Keratinocyte (primary cell): ENCODE results near the gene SETD7. TPM values are rescaled to one million over a fixed set of nuclear protein-coding genes. Genes with fewer than 3 reads are reported as not detected.

Experiments used
- DNase-seq: peaks from one replicate; pipeline ENCODE4 v3.0.0-alpha.2; 2011; ENCODE audit warnings: low read depth, missing footprints, low spot score
- FAIRE-seq: peaks from 2 replicates; lab custom pipeline; 2011; peaks lifted over from hg19 to GRCh38; lab: Jason Lieb, UNC
- H2AFZ ChIP-seq: 2 replicates; pipeline ENCODE4 v1.6.0; 2012; ENCODE audit warnings: low read length, control low read depth, inconsistent platforms; ENCODE audit not compliant: control insufficient read depth
- H3K27ac ChIP-seq: 2 replicates; pipeline ENCODE4 v1.5.1; 2011; ENCODE audit warnings: low read length; ENCODE audit not compliant: control insufficient read depth, insufficient read depth
- H3K27me3 ChIP-seq: 3 replicates; pipeline ENCODE4 v1.6.0; 2011; ENCODE audit warnings: low read length; ENCODE audit not compliant: control insufficient read depth, insufficient read depth; ENCODE audit errors: extremely low read depth
- H3K36me3 ChIP-seq, 2 experiments: 2 replicates in 1 of 2; 3 replicates in 1 of 2; pipeline ENCODE4 v1.5.1; 2011; ENCODE audit warnings: low read length in 2 of 2, mild to moderate bottlenecking in 1 of 2; ENCODE audit not compliant: control insufficient read depth in 2 of 2, insufficient read depth in 2 of 2; ENCODE audit errors: extremely low read depth in 1 of 2
- H3K4me1 ChIP-seq: 3 replicates; pipeline ENCODE4 v1.5.1; 2011; ENCODE audit warnings: low read length; ENCODE audit not compliant: control insufficient read depth, insufficient read depth; ENCODE audit errors: extremely low read depth
- H3K4me2 ChIP-seq: 3 replicates; pipeline ENCODE4 v1.6.0; 2011; ENCODE audit warnings: low read depth, low read length; ENCODE audit not compliant: control insufficient read depth, insufficient read depth; ENCODE audit errors: extremely low read depth
- H3K4me3 ChIP-seq, 3 experiments: fragments of 200-600 bp in 1 of 3; sonication (generic) in 1 of 3; 2 replicates in 2 of 3; 3 replicates in 1 of 3; pipeline ENCODE4 v1.5.1; 2011 to 2016; ENCODE audit warnings: low read length in 3 of 3, mild to moderate bottlenecking in 3 of 3, control low read depth in 2 of 3, inconsistent platforms in 1 of 3, low read depth in 1 of 3, mixed read lengths in 1 of 3, mixed run types in 1 of 3, moderate library complexity in 1 of 3; ENCODE audit not compliant: control insufficient read depth in 2 of 3, insufficient read depth in 2 of 3; ENCODE audit errors: extremely low read depth in 1 of 3
- H3K79me2 ChIP-seq: 2 replicates; pipeline ENCODE4 v1.6.0; 2012; ENCODE audit warnings: low read length; ENCODE audit not compliant: control insufficient read depth, insufficient read depth
- H3K9ac ChIP-seq: 3 replicates; pipeline ENCODE4 v1.6.0; 2011; ENCODE audit warnings: low read length; ENCODE audit not compliant: control insufficient read depth, insufficient read depth; ENCODE audit errors: extremely low read depth
- H3K9me1 ChIP-seq: 3 replicates; pipeline ENCODE4 v1.6.0; 2011; ENCODE audit warnings: low read length; ENCODE audit not compliant: control insufficient read depth, insufficient read depth; ENCODE audit errors: extremely low read depth
- H3K9me3 ChIP-seq: 2 replicates; pipeline ENCODE4 v1.5.1; 2012; ENCODE audit warnings: low read depth, low read length; ENCODE audit not compliant: control insufficient read depth
- H4K20me1 ChIP-seq: 3 replicates; pipeline ENCODE4 v1.6.0; 2011; ENCODE audit warnings: low read length; ENCODE audit not compliant: control insufficient read depth, insufficient read depth; ENCODE audit errors: extremely low read depth
- CTCF ChIP-seq, 3 experiments: IDR thresholded peaks in 1 of 3; conservative IDR thresholded peaks in 1 of 3; optimal IDR thresholded peaks in 1 of 3; 2 replicates in 2 of 3; 3 replicates in 1 of 3; pipeline versions ENCODE3 to v1.5.1; 2011; ENCODE audit warnings: low read length in 3 of 3, mild to moderate bottlenecking in 3 of 3, moderate library complexity in 2 of 3, control low read depth in 1 of 3, inconsistent platforms in 1 of 3; ENCODE audit not compliant: insufficient read depth in 2 of 3; ENCODE audit errors: extremely low read depth in 1 of 3
- EZH2 ChIP-seq: IDR thresholded peaks from one replicate; pipeline ENCODE4 v1.6.1; 2012; ENCODE audit warnings: inconsistent platforms, mild to moderate bottlenecking, low read length, moderate library complexity
- dilution Hi-C: fragments of 300-500 bp; cut with MboI; formaldehyde crosslinking; loops from one replicate; pipeline ENCODE4 v1.7.0; 2020; ENCODE audit warnings: low sequenced_read_pairs; ENCODE audit not compliant: extremely low pct_ligation_motif_present
- polyA plus RNA-seq, 5 experiments: library from polyadenylated mRNA; depleted of rRNA in 3 of 5; stranded (reverse) in 3 of 5; stranded (forward) in 1 of 5; unstranded in 1 of 5; fragments of >200 nt; gene quantifications; 1 replicate in 1 of 5; 2 replicates in 3 of 5; 3 replicates in 1 of 5; pipeline versions ENCODE4 v1.2.1 to v1.2.3, GENCODE V29; 2011 to 2012; ENCODE audit warnings: missing spikeins in 2 of 5, low read depth in 1 of 5, low replicate concordance in 1 of 5

SETD7 gene
- polyA plus RNA-seq, 1 donor (not counting 4 experiments of a cell fraction or from before 2014, with no cell fraction given) = 18.8 TPM

- DNase-seq (no peak), FAIRE-seq (no peak)
- Histone ChIP-seq H3K36me3 (no peaks in the 10 kb centered on the region), H3K4me3 (no peak overlapping the region), H3K79me2 (peaks cover 51% of the 10 kb centered on the region), H3K27me3 (no peaks in the 10 kb centered on the region), H3K9me3 (no peaks in the 10 kb centered on the region), H3K4me2 (no peak overlapping the region), H3K9me1 (peaks cover 3% of the 10 kb centered on the region), H2AFZ (no peak overlapping the region), H3K27ac (no peak overlapping the region), H4K20me1 (no peaks in the 10 kb centered on the region), H3K4me1 (peaks cover 14% of the 10 kb centered on the region), H3K9ac (no peak overlapping the region)
- no peak for TF ChIP-seq CTCF (optimal IDR thresholded peaks at IDR 0.05 in 1 of 3, IDR thresholded peaks at IDR 0.05 in 1 of 3, conservative IDR thresholded peaks at IDR 0.05 in 1 of 3; ENCODE audit: extremely low read depth in 1 of 3, insufficient read depth in 2 of 3, low read length in 3 of 3)
- no peak for TF ChIP-seq EZH2
- dilution Hi-C loops = no loop called here
Measured at GRCh38 chr4:139460565-139460964, 95.5 kb downstream of the SETD7 start.

GRCh38 chr4:139458999-139459398 is 97.0 kb downstream of the SETD7 start:
- Histone ChIP-seq H3K4me2 (no peak overlapping the region), H4K20me1 (no peaks in the 10 kb centered on the region)

More at GRCh38 chr4:139458999-139459398, 97.0 kb downstream of the SETD7 start:
- Histone ChIP-seq H3K36me3 (no peaks in the 10 kb centered on the region), H3K9ac (no peak overlapping the region), H2AFZ (no peak overlapping the region), H3K9me1 (peaks cover 3% of the 10 kb centered on the region), H3K4me1 (peaks cover 23% of the 10 kb centered on the region), H3K27me3 (no peaks in the 10 kb centered on the region), H3K79me2 (peaks cover 66% of the 10 kb centered on the region), H3K27ac (no peak overlapping the region), H3K4me3 (no peak overlapping the region), H3K9me3 (no peaks in the 10 kb centered on the region)
- dilution Hi-C loops = no loop called here
- DNase-seq (no peak), FAIRE-seq (no peak)
- TF ChIP-seq CTCF (optimal IDR thresholded peaks at IDR 0.05 in 1 of 3, IDR thresholded peaks at IDR 0.05 in 1 of 3, conservative IDR thresholded peaks at IDR 0.05 in 1 of 3; ENCODE audit: extremely low read depth in 1 of 3, insufficient read depth in 2 of 3, low read length in 3 of 3) (no peak), EZH2 (no peak)
